NCI-H1930 (cell line): ENCODE data around the gene RNF152.
"Not testable (repeated sequence)": the region's sequence is repeated elsewhere in the genome, so short reads cannot be mapped to it uniquely, and the experiment has no call there.

Experiments
- DNase-seq, 2 experiments: peaks; one replicate each; lab custom pipeline; 2025; lab: John Stamatoyannopoulos, UW

RNF152 gene

DNA sequence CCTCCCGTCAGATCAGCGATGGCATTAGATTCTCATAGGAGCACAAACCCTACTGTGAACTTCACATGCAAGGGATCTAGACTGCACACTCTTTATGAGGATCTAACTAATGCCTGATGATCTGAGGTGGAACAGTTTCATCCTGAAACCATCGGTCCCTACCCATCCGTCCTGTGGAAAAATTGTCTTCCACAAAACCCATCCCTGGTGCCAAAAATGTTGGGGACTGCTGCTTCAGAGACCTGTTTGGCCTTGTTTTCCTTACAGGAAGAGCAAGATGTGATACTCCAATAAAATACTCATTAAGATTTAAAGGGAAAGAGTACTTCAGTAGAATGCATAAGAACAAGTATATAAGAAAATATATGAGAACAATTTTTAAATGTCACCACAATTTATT is 71.1 kb downstream of the RNF152 start:
- no peak for DNase-seq

- DNase-seq = no peak
Observed at GRCh38 chr18:61820882-61821281, 71.9 kb downstream of the RNF152 start.

DNA sequence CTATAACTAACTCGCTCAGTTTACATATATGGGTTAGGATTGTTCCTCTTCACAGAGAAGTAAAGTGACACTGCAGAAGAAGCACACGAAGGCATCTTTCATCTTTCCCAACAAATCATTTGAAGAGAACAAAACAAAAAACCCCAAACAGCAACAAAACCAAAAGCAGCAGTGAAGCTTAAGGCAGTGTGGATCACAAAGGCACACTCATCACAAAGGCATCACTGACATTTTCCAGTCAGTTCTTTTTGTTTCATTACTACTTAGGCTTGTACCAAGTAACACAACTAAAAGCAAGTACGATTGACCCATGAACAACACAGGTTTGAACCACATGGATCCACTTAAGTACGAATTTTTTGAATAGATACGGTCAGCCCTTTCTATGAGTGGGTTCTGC is 75.7 kb downstream of the RNF152 start:
- no peak for DNase-seq

- DNase-seq = no peak
Observed at GRCh38 chr18:61815885-61816470, 76.8 kb downstream of the RNF152 start.

GRCh38 chr18:61808286-61808685 is 84.5 kb downstream of the RNF152 start:
- no peak for DNase-seq

DNA sequence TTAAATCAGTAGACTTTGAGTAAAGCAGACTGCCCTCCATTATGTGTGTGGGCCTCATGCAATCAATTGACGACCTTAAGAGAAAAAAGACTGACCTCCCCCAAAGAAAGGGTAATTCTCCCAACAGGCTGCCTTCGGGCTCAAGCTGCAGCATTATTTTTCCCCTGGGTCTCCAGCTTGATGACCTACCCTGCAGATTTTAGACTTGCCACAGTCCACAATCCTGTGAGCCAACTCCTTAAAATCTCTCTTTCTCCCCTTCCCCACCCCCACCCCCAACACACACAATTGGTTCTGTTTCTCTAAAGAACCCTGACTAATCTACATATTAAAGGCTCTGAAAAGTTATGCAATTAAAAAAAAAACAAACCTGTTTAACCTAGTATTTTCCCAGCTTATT is 89.4 kb downstream of the RNF152 start:
- no peak for DNase-seq

- DNase-seq = no peak
Observed at GRCh38 chr18:61797696-61798590, 94.9 kb downstream of the RNF152 start.

GRCh38 chr18:61791031-61791430 is 101.8 kb downstream of the RNF152 start:
- no peak for DNase-seq

- not testable (repeated sequence) for DNase-seq
Observed at GRCh38 chr18:61787011-61787670, 105.7 kb downstream of the RNF152 start.

DNA sequence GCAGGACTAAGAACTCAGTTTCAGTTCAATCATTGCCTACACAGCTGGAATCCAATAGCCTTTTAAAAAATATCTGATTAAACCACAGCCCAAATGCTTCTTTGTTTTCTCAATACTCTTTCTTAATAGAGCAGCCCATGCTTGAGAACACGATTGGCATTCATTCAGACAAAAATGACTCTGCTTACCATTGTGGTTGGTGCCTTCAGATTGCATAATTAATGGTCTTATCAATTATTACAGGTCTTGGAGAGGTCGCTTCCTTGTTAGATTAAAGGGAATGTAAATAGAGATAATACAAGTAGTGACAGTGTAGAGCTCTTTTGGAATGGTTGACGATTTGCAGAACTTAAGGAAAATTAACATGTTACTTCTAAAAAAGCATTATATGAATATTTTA is 107.2 kb downstream of the RNF152 start:
- no peak for DNase-seq

- DNase-seq = no peak
Observed at GRCh38 chr18:61784834-61785233, 108.0 kb downstream of the RNF152 start.

DNA sequence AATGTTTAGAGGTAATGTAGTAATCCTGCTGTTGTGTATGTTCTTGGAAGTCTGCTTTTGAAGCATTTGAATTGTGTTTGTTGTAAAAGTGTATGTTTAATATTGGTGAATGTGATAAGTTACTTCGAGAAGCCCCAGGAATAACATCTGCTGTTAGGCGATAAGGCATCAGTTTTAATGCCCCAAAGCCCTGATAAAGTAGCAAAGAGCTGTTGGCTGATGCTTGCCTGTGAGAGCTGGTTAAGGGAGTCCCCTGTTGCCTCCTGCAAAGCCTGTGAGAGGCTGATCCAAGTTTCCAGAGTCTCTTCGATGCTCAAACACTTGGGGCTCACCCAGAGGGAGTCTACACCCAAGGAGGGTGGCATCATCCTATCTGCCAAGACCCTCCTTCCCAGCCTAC is 110.3 kb downstream of the RNF152 start:
- no peak for DNase-seq

DNA sequence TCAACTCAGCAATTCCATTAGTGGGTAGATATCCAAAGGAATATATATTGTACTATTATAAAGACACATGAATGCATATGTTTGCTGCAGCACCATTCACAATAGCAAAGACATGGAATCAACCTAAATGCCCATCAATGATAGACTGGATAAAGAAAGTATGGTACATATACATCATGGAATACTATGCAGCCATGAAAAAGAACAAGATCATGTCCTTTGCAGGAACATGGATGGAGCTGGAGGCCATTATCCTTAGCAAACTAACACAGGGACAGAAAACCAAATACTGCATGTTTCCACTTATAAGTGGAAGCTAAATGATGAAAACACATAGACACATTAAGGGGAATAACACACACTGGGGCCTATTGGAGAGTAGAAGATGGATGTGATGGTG is 116.6 kb downstream of the RNF152 start:
- DNase-seq = not testable (repeated sequence)

GRCh38 chr18:61774846-61775245 is 118.0 kb downstream of the RNF152 start:
- no peak for DNase-seq

GRCh38 chr18:61772293-61772848 is 120.4 kb downstream of the RNF152 start:
- no peak for DNase-seq

DNA sequence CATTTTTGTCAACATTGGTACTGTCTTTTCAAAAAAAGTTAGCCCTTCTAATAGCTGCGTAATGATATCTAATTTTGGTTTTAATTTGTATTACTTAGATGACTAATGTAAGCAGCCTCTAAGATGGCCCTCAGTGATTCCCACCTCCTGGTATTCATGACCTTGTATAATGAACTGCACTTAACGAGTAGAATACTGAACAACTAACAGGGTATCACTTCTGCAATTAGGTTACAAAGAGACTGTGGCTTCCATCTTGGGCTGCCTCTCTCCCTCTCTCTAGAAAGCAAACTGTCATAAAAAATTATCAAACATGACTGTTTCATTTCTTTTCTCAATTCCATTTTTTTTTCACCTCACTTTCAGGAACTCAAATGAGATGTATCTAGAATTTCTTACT is 120.9 kb downstream of the RNF152 start:
- no peak for DNase-seq

GRCh38 chr18:61770279-61770678 is 122.5 kb downstream of the RNF152 start:
- DNase-seq = no peak

DNA sequence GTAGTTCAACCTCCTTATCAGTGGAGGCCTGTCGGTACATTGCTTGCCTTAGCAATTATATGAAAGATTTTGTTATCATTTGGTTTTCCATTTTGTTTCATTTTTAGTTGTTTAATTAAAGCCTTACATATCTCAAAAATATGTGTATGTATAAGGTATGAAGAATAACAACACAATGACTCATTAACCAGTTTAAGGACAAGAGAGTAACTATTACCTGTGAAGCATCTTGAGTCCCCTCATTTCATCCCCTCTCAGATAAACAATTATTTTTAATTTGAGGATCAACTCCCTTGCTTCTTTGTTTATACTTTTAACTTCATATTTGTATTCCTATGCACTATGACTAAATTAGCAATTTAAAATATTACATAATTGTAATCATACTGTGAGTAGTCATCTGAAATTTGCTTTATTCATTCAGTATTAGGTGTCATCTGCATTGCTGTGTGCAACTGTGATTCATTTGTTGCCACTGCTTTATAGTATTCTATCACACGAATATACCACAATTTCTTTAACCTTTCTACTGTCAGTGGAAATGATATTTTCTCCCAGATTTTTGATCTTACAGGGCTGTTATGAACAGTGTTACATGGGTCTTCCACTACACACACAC is 126.4 kb downstream of the RNF152 start:
- no peak for DNase-seq

DNA sequence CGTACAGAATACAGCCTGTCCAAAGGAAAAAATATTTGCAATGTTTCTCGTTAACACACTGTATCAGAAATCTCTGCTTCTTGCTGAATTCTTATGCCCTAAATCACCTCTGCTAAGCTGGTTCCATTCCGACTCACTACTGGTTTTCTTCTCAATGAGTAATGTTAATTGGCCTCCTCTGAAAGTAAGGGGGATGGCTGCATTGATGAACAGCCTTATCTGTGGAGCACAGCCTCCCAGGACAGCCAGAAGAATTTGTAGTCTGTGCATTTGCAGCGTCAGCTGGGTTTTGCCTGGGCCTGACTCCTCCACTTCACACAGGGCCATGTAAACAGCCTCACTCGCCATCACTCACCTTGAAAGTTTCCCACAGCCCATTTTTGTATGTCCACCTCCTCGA is 127.7 kb downstream of the RNF152 start:
- no peak for DNase-seq

- DNase-seq = no peak
Observed at GRCh38 chr18:61764381-61764780, 128.4 kb downstream of the RNF152 start.

- no peak for DNase-seq
Observed at GRCh38 chr18:61761875-61762274, 130.9 kb downstream of the RNF152 start.
